HepG2 (cell line): ENCODE results near the gene AARS1. TPM values are rescaled to one million over a fixed set of nuclear protein-coding genes. Genes with fewer than 3 reads are reported as not detected.

Source experiments
- ATAC-seq: fragments of 200-7000 bp; cut with Tn5 transposase; 3 replicates; pipeline ENCODE4 v1.9.1; 2020; ENCODE audit warnings: mild to moderate bottlenecking, moderate library complexity
- BruUV-seq: library from RNA; stranded (reverse); fragments of 400-500 nt; replicated peaks from 2 replicates; lab custom pipeline; 2021; lab: Mats Ljungman, UMichigan
- CTCF ChIA-PET: fragments of 300-600 bp; formaldehyde crosslinking; extraction: SDS; loops from one replicate; lab custom pipeline; 2021; ENCODE audit warnings: low total read pairs, inconsistent platforms, low intra/inter-chr PET ratio; lab: Yijun Ruan, JAX
- POLR2A ChIA-PET: fragments of 350-600 bp; sonication (Branson Sonifier 250); formaldehyde crosslinking; loops from one replicate; lab custom pipeline; 2020; ENCODE audit warnings: antibody characterized with exemption, inconsistent platforms; lab: Yijun Ruan, JAX
- DNase-seq: peaks from one replicate; pipeline ENCODE4 v3.0.0-alpha.2; 2015; ENCODE audit warnings: low spot score
- FAIRE-seq: peaks from 3 replicates; lab custom pipeline; 2011; peaks lifted over from hg19 to GRCh38; lab: Jason Lieb, UNC
- H2AFZ ChIP-seq: one replicate; pipeline ENCODE4 v1.6.1; 2011; ENCODE audit warnings: low read length, inconsistent platforms
- H3K27ac ChIP-seq: fragments of 300-600 bp; 3 replicates; pipeline ENCODE4 v1.8.0; 2011; ENCODE audit warnings: mixed run types, mild to moderate bottlenecking, mixed read lengths, low read length, inconsistent platforms; ENCODE audit not compliant: insufficient read depth; ENCODE audit errors: extremely low read length
- H3K27me3 ChIP-seq, 2 experiments: fragments of 200-600 bp in 1 of 2; 2 replicates in 1 of 2; 3 replicates in 1 of 2; pipeline versions ENCODE4 v1.6.0 to v1.8.0; 2011; ENCODE audit warnings: low read length in 2 of 2, mild to moderate bottlenecking in 2 of 2, moderate library complexity in 2 of 2, inconsistent platforms in 1 of 2; ENCODE audit not compliant: insufficient read depth in 2 of 2, control insufficient read depth in 1 of 2
- H3K36me3 ChIP-seq, 2 experiments: fragments of 200-600 bp in 1 of 2; replicated peaks in 1 of 2; 2 replicates in 1 of 2; 3 replicates in 1 of 2; pipeline versions ENCODE4 v1.5.1 to v1.8.0; 2011; ENCODE audit warnings: low read length in 2 of 2, inconsistent platforms in 1 of 2; ENCODE audit not compliant: insufficient read depth in 2 of 2, control insufficient read depth in 1 of 2
- H3K4me1 ChIP-seq: 2 replicates; pipeline ENCODE4 v1.5.1; 2012; ENCODE audit warnings: low read length, inconsistent platforms; ENCODE audit not compliant: insufficient read depth
- H3K4me2 ChIP-seq: 2 replicates; pipeline ENCODE4 v1.6.0; 2011; ENCODE audit warnings: low read depth, low read length, inconsistent platforms
- H3K4me3 ChIP-seq, 3 experiments: fragments of 200-600 bp in 1 of 3; sonication (generic), shearing (Covaris generic) in 1 of 3; replicated peaks in 1 of 3; 2 replicates each; pipeline ENCODE4 v1.5.1; 2011 to 2016; ENCODE audit warnings: low read length in 3 of 3, inconsistent platforms in 2 of 3, low read depth in 2 of 3, mild to moderate bottlenecking in 2 of 3, control low read depth in 1 of 3, mixed read lengths in 1 of 3; ENCODE audit not compliant: insufficient read depth in 1 of 3
- H3K79me2 ChIP-seq: one replicate; pipeline ENCODE4 v1.6.1; 2011; ENCODE audit warnings: low read length, inconsistent platforms; ENCODE audit not compliant: insufficient read depth
- H3K9ac ChIP-seq: 2 replicates; pipeline ENCODE4 v1.6.0; 2011; ENCODE audit warnings: mild to moderate bottlenecking, low read depth, low read length, inconsistent platforms; ENCODE audit not compliant: insufficient read depth
- H3K9me3 ChIP-seq: 2 replicates; pipeline ENCODE4 v1.5.1; 2012; ENCODE audit warnings: mild to moderate bottlenecking, low read length
- H4K20me1 ChIP-seq: 2 replicates; pipeline ENCODE4 v1.6.0; 2011; ENCODE audit warnings: inconsistent platforms, mild to moderate bottlenecking, low read length, moderate library complexity; ENCODE audit not compliant: insufficient read depth
- CCAR2 ChIP-seq: fragments of 200-400 bp; formaldehyde crosslinking; optimal IDR thresholded peaks from 2 replicates; pipeline ENCODE3; 2018; ENCODE audit warnings: low read depth, mild to moderate bottlenecking, low read length, moderate library complexity
- DDIT3 ChIP-seq: sonication (generic); formaldehyde crosslinking; IDR thresholded peaks from 2 replicates; pipeline ENCODE4 v1.4.0; 2020; ENCODE audit warnings: mild to moderate bottlenecking, missing genetic modification reagents
- E2F2 ChIP-seq: sonication (generic); formaldehyde crosslinking; IDR thresholded peaks from 2 replicates; pipeline ENCODE4 v1.4.0; 2020; ENCODE audit warnings: missing genetic modification reagents, borderline replicate concordance
- GFI1 ChIP-seq: sonication (generic); formaldehyde crosslinking; IDR thresholded peaks from 2 replicates; pipeline ENCODE4 v1.5.0; 2020; ENCODE audit warnings: missing genetic modification reagents, mild to moderate bottlenecking, borderline replicate concordance
- NR2F6 ChIP-seq, 2 experiments: IDR thresholded peaks; 2 replicates each; pipeline ENCODE4 v1.6.1; 2016; ENCODE audit warnings: antibody characterized with exemption in 1 of 2, mild to moderate bottlenecking in 1 of 2
- SNAPC4 ChIP-seq: sonication (generic); formaldehyde crosslinking; IDR thresholded peaks from 2 replicates; pipeline ENCODE4 v1.4.0; 2020; ENCODE audit warnings: mild to moderate bottlenecking, missing genetic modification reagents
- TRAFD1 ChIP-seq: sonication (generic); formaldehyde crosslinking; IDR thresholded peaks from 2 replicates; pipeline ENCODE4 v1.5.1; 2020; ENCODE audit warnings: missing genetic modification reagents, mild to moderate bottlenecking, borderline replicate concordance
- ZBTB49 ChIP-seq: sonication (generic); formaldehyde crosslinking; IDR thresholded peaks from 2 replicates; pipeline ENCODE4 v1.4.0; 2020; ENCODE audit warnings: missing genetic modification reagents, borderline replicate concordance
- ZNF816 ChIP-seq: sonication (generic); formaldehyde crosslinking; IDR thresholded peaks from 2 replicates; pipeline ENCODE4 v1.8.0; 2022; ENCODE audit warnings: missing genetic modification reagents, mild to moderate bottlenecking, borderline replicate concordance
- WGBS: methylation state at CpG from one replicate; pipeline ENCODE4 v1.1.6; 2017; ENCODE audit warnings: low lambda C conversion rate; 5-methylcytosine and 5-hydroxymethylcytosine counted together
- in situ Hi-C: cut with HindIII; loops from 2 replicates; pipeline ENCODE4 v1.10.0; 2017; ENCODE audit warnings: low pct_unique_long_range_greater_than_20kb; ENCODE audit not compliant: extremely low pct_ligation_motif_present
- intact Hi-C: fragments of 100-400 bp; cut with micrococcal nuclease; formaldehyde crosslinking; loops from one replicate; pipeline ENCODE4 v1.10.0; 2022; ENCODE audit not compliant: unreplicated experiment
- polyA plus RNA-seq, 8 experiments: library from polyadenylated mRNA; depleted of rRNA in 3 of 8; stranded (reverse) in 7 of 8; unstranded in 1 of 8; fragments of >200 nt; fragmentation: Illumina TruSeq in 4 of 8; extraction: Trizol in 4 of 8; gene quantifications; 2 replicates each; pipeline versions ENCODE4 v1.2.1 to v1.2.3, GENCODE V29; 2011 to 2016; ENCODE audit warnings: low read depth in 4 of 8, missing spikeins in 1 of 8, mixed read lengths in 1 of 8; ENCODE audit not compliant: insufficient read depth in 1 of 8
- total RNA-seq, 5 experiments: library from RNA; depleted of rRNA; stranded (reverse); fragments of >200 nt; fragmentation: Illumina TruSeq; extraction: Trizol; gene quantifications; 2 replicates each; pipeline ENCODE4 v1.2.3, GENCODE V29; 2016; ENCODE audit warnings: low read depth in 1 of 5

Gene AARS1
- total and polyA plus RNA-seq, 2 of the 13 experiments (the other 11 are each of a cell fraction or from before 2014, with no cell fraction given): 107 to 132 TPM

- BruUV-seq: TSS peak; percentile 100
- peaks cover 52% of the 10 kb centered on the region for H3K4me1 ChIP-seq
- ATAC-seq (peak; percentile 92), FAIRE-seq (peak; percentile 76), DNase-seq (peak; percentile 90)
- H3K4me2 ChIP-seq: peak within 1 kb of the TSS; percentile 84
- in situ Hi-C loops: no loop called here
- H2AFZ ChIP-seq: peak within 1 kb of the TSS; percentile 29
- peak within 1 kb of the TSS; percentile 95 for H3K27ac ChIP-seq
- H3K9me3 ChIP-seq: peaks cover 8% of the 10 kb centered on the region
- H3K27me3 ChIP-seq: no peaks in the 10 kb centered on the region
- no peaks in the 10 kb centered on the region for H4K20me1 ChIP-seq
- ChIA-PET POLR2A (interaction anchor here (0.7 to 6.2 kb wide), 20 partner anchors 8 to 225 kb away, joined by 3 to 160 read pairs (median 4); partner anchors contain the start of genes AARS1, DDX19A and EXOSC6), CTCF (no interaction called here)
- WGBS: under 1% methylated on average over 25 of the region's 37 CpGs
- intact Hi-C loops: loop anchor here (2.0 kb wide), 1 partner anchor 48 kb away; the partner anchor contains the start of gene DDX19A
- H3K4me3 ChIP-seq: peak within 1 kb of the TSS; percentile 75 to 91 (median 75)
- H3K36me3 ChIP-seq: peaks cover 1 to 6% of the 10 kb centered on the region in 2 experiments; a peak in 3 of 5 replicates
- peaks cover 52% of the 10 kb centered on the region for H3K79me2 ChIP-seq
- H3K9ac ChIP-seq: peak within 1 kb of the TSS; percentile 92
- TF ChIP-seq E2F2 (CRISPR knock-in tag) (no peak), ZBTB49 (CRISPR knock-in tag) (no peak), CCAR2 (no peak), GFI1 (peak; percentile 79; the same call in 1 of the 2 replicates), SNAPC4 (CRISPR knock-in tag) (peak; percentile 97), TRAFD1 (CRISPR knock-in tag) (peak; percentile 99), NR2F6 (IDR thresholded peaks at IDR 0.05) (no peak; the same call in 1 of the 2 replicates), NR2F6 (CRISPR knock-in tag; IDR thresholded peaks at IDR 0.05) (peak; percentile 34; the same call in 1 of the 2 replicates), ZNF816 (0 out of 2 replicates have a peak, but pooled peaks have one; percentile 82), DDIT3 (CRISPR knock-in tag) (no peak)
These were observed 10.0 kb upstream of the AARS1 start, which contains the start of gene DDX19B for GRCh38 chr16:70298988-70299938. TSS of gene DDX19B (plus strand) at chr16:70299186. CDS start at chr16:70299298, 112 bp downstream.
